CD4-positive, alpha-beta T cell (primary cell): Measurements from ENCODE around the gene SH3RF3. TPM values are rescaled to one million over a fixed set of nuclear protein-coding genes. Genes with fewer than 3 reads are reported as not detected.

Source experiments
- ATAC-seq: fragments of 200-7000 bp; cut with Tn5 transposase; one replicate; pipeline ENCODE4 v1.10.0; 2022; ENCODE audit warnings: mild to moderate bottlenecking; ENCODE audit not compliant: poor library complexity
- CTCF ChIA-PET: fragments of 350-600 bp; sonication (Branson Sonifier 250); formaldehyde crosslinking; loops from one replicate; lab custom pipeline; 2021; ENCODE audit warnings: antibody characterized with exemption, inconsistent platforms; lab: Charles Lee
- POLR2A ChIA-PET: fragments of 350-600 bp; sonication (Branson Sonifier 250); formaldehyde crosslinking; loops from one replicate; lab custom pipeline; 2021; ENCODE audit warnings: antibody characterized with exemption, inconsistent platforms; lab: Charles Lee
- DNase-seq, 14 experiments: peaks; one replicate each; pipeline ENCODE4 v3.0.0-alpha.2; 2013 to 2020; ENCODE audit warnings: mixed read lengths in 2 of 14
- H3K27ac ChIP-seq, 2 donors: one replicate each; pipeline versions ENCODE4 v1.5.1 to v1.7.0; 2013; ENCODE audit warnings: low read length in 2 of 2, low read depth in 1 of 2, mild to moderate bottlenecking in 1 of 2
- H3K27me3 ChIP-seq, 2 experiments: 1 replicate in 1 of 2; 2 replicates in 1 of 2; pipeline versions ENCODE4 v1.6.1 to v1.7.0; 2013; ENCODE audit warnings: low read length in 2 of 2, control low read depth in 1 of 2, mild to moderate bottlenecking in 1 of 2, moderate library complexity in 1 of 2; ENCODE audit not compliant: insufficient read depth in 2 of 2, control insufficient read depth in 1 of 2
- H3K36me3 ChIP-seq: one replicate; pipeline ENCODE4 v1.6.1; 2013; ENCODE audit warnings: low read length, control low read depth; ENCODE audit not compliant: insufficient read depth
- H3K4me1 ChIP-seq: one replicate; pipeline ENCODE4 v1.6.1; 2013; ENCODE audit warnings: low read length, control low read depth; ENCODE audit not compliant: insufficient read depth
- H3K4me3 ChIP-seq: one replicate; pipeline ENCODE4 v1.5.1; 2013; ENCODE audit warnings: mild to moderate bottlenecking, low read length, moderate library complexity
- H3K9me3 ChIP-seq, 2 experiments: 1 replicate in 1 of 2; 2 replicates in 1 of 2; pipeline versions ENCODE4 v1.6.1 to v1.7.0; 2013; ENCODE audit warnings: low read length in 2 of 2, mild to moderate bottlenecking in 2 of 2, control low read depth in 1 of 2, moderate library complexity in 1 of 2; ENCODE audit not compliant: control insufficient read depth in 1 of 2, insufficient read depth in 1 of 2
- H3K27ac Mint-ChIP-seq: one replicate; pipeline ENCODE4 v1.8.0; 2020; ENCODE audit warnings: mixed read lengths
- H3K27me3 Mint-ChIP-seq: one replicate; pipeline ENCODE4 v1.8.0; 2021; ENCODE audit warnings: mixed read lengths
- H3K36me3 Mint-ChIP-seq: one replicate; pipeline ENCODE4 v1.8.0; 2021; ENCODE audit warnings: low read depth, mixed read lengths
- H3K4me1 Mint-ChIP-seq: one replicate; pipeline ENCODE4 v1.8.0; 2021; ENCODE audit warnings: low read depth, mixed read lengths
- H3K4me3 Mint-ChIP-seq: one replicate; pipeline ENCODE4 v1.8.0; 2020; ENCODE audit warnings: mild to moderate bottlenecking, mixed read lengths
- H3K9me3 Mint-ChIP-seq: one replicate; pipeline ENCODE4 v1.8.0; 2020; ENCODE audit warnings: mixed read lengths
- intact Hi-C, 2 experiments: fragments of 100-400 bp; cut with DNase I in 1 of 2; cut with micrococcal nuclease in 1 of 2; formaldehyde crosslinking; loops; one replicate each; pipeline versions ENCODE4 v1.15.1 to v1.9.0; 2023 to 2025; cut with DNase I, micrococcal nuclease
- total RNA-seq, 174 experiments: library from RNA in 2 of 174; stranded (reverse) in 2 of 174; gene quantifications; one replicate each; pipeline ENCODE4 v1.2.3 and lab custom pipeline; 2021 to 2026
- TF ChIP-seq, protein P1 (sequence below): fragments of 200-600 bp; IDR thresholded peaks from one replicate; pipeline ENCODE4 v1.8.0; 2022; ENCODE audit warnings: antibody characterized with exemption, mild to moderate bottlenecking

The SH3RF3 gene
- total RNA-seq, 2 experiments from 2014 or later: 5.2 to 5.9 TPM

DNA sequence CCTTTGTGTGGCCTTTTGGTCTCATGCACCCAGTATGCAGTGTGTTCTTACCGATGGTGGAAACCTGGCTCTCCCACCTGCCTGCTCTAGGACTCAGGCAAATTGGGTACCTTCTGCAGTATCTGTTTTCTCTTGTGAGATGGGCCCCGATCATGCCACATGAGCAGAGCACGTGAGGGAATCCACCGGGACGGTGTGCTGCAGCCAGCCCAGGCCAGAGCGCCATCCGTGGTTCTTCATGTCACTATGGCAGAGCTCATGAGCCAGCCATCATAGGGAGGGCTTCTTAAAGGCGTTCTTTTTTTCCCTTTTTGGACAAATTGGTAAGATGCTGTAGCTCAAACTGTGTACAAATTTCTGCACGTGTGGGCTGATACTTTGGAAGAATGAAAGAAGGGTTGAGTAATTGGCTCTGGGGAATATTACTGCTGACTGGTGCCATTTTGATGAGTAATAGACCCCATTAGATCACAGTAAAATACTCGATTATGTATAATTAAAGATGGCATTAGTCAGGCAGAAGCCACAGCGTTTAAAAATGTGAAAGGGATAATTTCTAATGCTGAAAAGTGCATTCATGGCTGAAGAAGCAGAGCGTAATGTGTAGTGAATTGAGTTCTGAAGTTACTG lies 19.2 kb downstream of the SH3RF3 start:
- no peak overlapping the region for H3K27ac Mint-ChIP-seq
- no peaks in the 10 kb centered on the region for H3K36me3 ChIP-seq
- H3K27me3 ChIP-seq: no peaks in the 10 kb centered on the region
- no peaks in the 10 kb centered on the region for H3K27me3 Mint-ChIP-seq
- no peak overlapping the region for H3K4me3 ChIP-seq
- peaks cover 21% of the 10 kb centered on the region for H3K4me1 ChIP-seq
- H3K9me3 Mint-ChIP-seq: no peaks in the 10 kb centered on the region
- ChIA-PET POLR2A (no interaction called here), CTCF (no interaction called here)
- no peaks in the 10 kb centered on the region for H3K9me3 ChIP-seq
- H3K4me3 Mint-ChIP-seq: no peak overlapping the region
- intact Hi-C loops: loop anchor here in 1 of 2 experiments (5.0 kb wide), 1 partner anchor 64 kb away; no protein-coding TSS in a partner anchor
- no peaks in the 10 kb centered on the region for H3K36me3 Mint-ChIP-seq
- peaks cover 60% of the 10 kb centered on the region for H3K4me1 Mint-ChIP-seq
- DNase-seq (no peak), ATAC-seq (no peak)
- H3K27ac ChIP-seq: no peak overlapping the region
- TF ChIP-seq, protein P1, sequence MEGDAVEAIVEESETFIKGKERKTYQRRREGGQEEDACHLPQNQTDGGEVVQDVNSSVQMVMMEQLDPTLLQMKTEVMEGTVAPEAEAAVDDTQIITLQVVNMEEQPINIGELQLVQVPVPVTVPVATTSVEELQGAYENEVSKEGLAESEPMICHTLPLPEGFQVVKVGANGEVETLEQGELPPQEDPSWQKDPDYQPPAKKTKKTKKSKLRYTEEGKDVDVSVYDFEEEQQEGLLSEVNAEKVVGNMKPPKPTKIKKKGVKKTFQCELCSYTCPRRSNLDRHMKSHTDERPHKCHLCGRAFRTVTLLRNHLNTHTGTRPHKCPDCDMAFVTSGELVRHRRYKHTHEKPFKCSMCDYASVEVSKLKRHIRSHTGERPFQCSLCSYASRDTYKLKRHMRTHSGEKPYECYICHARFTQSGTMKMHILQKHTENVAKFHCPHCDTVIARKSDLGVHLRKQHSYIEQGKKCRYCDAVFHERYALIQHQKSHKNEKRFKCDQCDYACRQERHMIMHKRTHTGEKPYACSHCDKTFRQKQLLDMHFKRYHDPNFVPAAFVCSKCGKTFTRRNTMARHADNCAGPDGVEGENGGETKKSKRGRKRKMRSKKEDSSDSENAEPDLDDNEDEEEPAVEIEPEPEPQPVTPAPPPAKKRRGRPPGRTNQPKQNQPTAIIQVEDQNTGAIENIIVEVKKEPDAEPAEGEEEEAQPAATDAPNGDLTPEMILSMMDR: no peak

- DNase-seq (no peak), ATAC-seq (no peak)
- POLR2A ChIA-PET: interaction anchor here (1.5 kb wide), 1 partner anchor 117 kb away, joined by 6 read pairs; no protein-coding TSS in a partner anchor
- intact Hi-C loops: loop anchor here in 1 of 2 experiments (5.0 kb wide), 1 partner anchor 63 kb away; no protein-coding TSS in a partner anchor
- peaks cover 16% of the 10 kb centered on the region for H3K4me1 ChIP-seq
- Mint-ChIP-seq H3K4me1 (peaks cover 51% of the 10 kb centered on the region), H3K36me3 (no peaks in the 10 kb centered on the region), H3K27me3 (no peaks in the 10 kb centered on the region), H3K4me3 (no peak overlapping the region), H3K9me3 (no peaks in the 10 kb centered on the region), H3K27ac (peak overlapping the region; percentile 17)
- H3K4me3 ChIP-seq: no peak overlapping the region
- no peaks in the 10 kb centered on the region for H3K27me3 ChIP-seq
- H3K9me3 ChIP-seq: no peaks in the 10 kb centered on the region
- H3K27ac ChIP-seq: no peak overlapping the region
- CTCF ChIA-PET: interaction anchor here (1.0 kb wide), 1 partner anchor 10 kb away, joined by 3 read pairs; no protein-coding TSS in a partner anchor
- TF ChIP-seq, protein P1: no peak
- no peaks in the 10 kb centered on the region for H3K36me3 ChIP-seq
These were observed 20.1 kb downstream of the SH3RF3 start for GRCh38 chr2:109148991-109149645.

DNA sequence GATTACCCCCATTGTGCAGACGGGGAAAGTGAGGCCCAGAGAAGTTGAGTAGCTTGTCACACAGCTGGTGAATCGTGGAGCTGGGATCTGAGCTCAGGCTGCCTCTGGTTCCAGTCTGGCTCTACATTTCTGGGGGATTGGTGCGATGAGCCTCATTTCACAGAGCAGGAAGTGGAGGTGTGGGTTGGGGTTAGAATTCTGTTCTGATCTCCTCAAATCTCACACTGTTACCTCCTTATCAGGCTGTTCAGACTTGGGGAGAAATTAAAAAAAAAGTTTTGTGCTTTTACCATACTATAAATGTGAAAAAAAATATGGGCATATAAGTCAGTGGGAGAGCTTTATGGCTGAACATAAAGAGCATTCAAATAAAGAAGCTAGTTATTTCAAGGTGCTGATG lies 21.6 kb downstream of the SH3RF3 start:
- H3K36me3 Mint-ChIP-seq: no peaks in the 10 kb centered on the region
- POLR2A ChIA-PET: interaction anchor here (1.4 to 1.5 kb wide), 2 partner anchors 64 to 119 kb away, joined by 4 to 6 read pairs; no protein-coding TSS in a partner anchor
- Histone ChIP-seq H3K9me3 (no peaks in the 10 kb centered on the region), H3K4me3 (no peak overlapping the region), H3K27ac (no peak overlapping the region), H3K4me1 (peaks cover 3% of the 10 kb centered on the region), H3K27me3 (no peaks in the 10 kb centered on the region), H3K36me3 (no peaks in the 10 kb centered on the region)
- intact Hi-C loops: no loop called here
- TF ChIP-seq, protein P1: no peak
- no peaks in the 10 kb centered on the region for H3K9me3 Mint-ChIP-seq
- H3K27ac Mint-ChIP-seq: no peak overlapping the region
- peak; percentile 60 for ATAC-seq
- H3K4me1 Mint-ChIP-seq: peaks cover 47% of the 10 kb centered on the region
- CTCF ChIA-PET: no interaction called here
- no peak overlapping the region for H3K4me3 Mint-ChIP-seq
- DNase-seq: no peak
- no peaks in the 10 kb centered on the region for H3K27me3 Mint-ChIP-seq
